GM23338 (cell line): ENCODE results near the gene CCNG1. TPM values are rescaled to one million over a fixed set of nuclear protein-coding genes. Genes with fewer than 3 reads are reported as not detected.
A peak's percentile ranks its signal among the peaks of the same experiment; 100 is the strongest.
"Not testable (repeated sequence)": the region's sequence is repeated elsewhere in the genome, so short reads cannot be mapped to it uniquely, and the experiment has no call there.

ENCODE experiments used
- ATAC-seq: fragments of 200-7000 bp; cut with Tn5 transposase; 3 replicates; pipeline ENCODE4 v1.9.1; 2020
- DNase-seq: peaks from one replicate; pipeline ENCODE4 v3.0.0-alpha.2; 2015; ENCODE audit warnings: low spot score
- H2AFZ ChIP-seq: fragments of 200-600 bp; sonication (generic); 2 replicates; pipeline ENCODE4 v1.8.0; 2016; ENCODE audit warnings: antibody characterized with exemption, mild to moderate bottlenecking, moderate library complexity
- H3F3A ChIP-seq: fragments of 200-600 bp; sonication (generic); replicated peaks from 2 replicates; pipeline ENCODE4 v1.8.0; 2017; ENCODE audit warnings: antibody characterized with exemption, mixed run types, low read depth
- H3K27ac ChIP-seq: fragments of 200-600 bp; sonication (generic); 2 replicates; pipeline ENCODE4 v1.6.1; 2016; ENCODE audit warnings: low read depth
- H3K27me3 ChIP-seq: fragments of 200-600 bp; sonication (generic); 2 replicates; pipeline ENCODE4 v1.8.0; 2016; ENCODE audit warnings: mild to moderate bottlenecking, mixed run types, moderate library complexity; ENCODE audit not compliant: insufficient read depth
- H3K36me3 ChIP-seq: fragments of 200-600 bp; sonication (generic); 2 replicates; pipeline ENCODE4 v1.8.0; 2016; ENCODE audit warnings: mild to moderate bottlenecking; ENCODE audit not compliant: insufficient read depth
- H3K4me1 ChIP-seq: fragments of 200-600 bp; sonication (generic); 2 replicates; pipeline ENCODE4 v1.8.0; 2016; ENCODE audit warnings: mild to moderate bottlenecking, moderate library complexity; ENCODE audit not compliant: insufficient read depth
- H3K4me2 ChIP-seq: fragments of 200-600 bp; sonication (generic); 2 replicates; pipeline ENCODE4 v1.7.1; 2017; ENCODE audit warnings: mixed run types
- H3K4me3 ChIP-seq: fragments of 200-600 bp; sonication (generic); 2 replicates; pipeline ENCODE4 v1.6.1; 2016; ENCODE audit warnings: mixed run types
- H3K79me2 ChIP-seq: fragments of 200-600 bp; sonication (generic); replicated peaks from 2 replicates; pipeline ENCODE4 v1.8.0; 2017; ENCODE audit warnings: mild to moderate bottlenecking; ENCODE audit not compliant: insufficient read depth
- H3K9me2 ChIP-seq: fragments of 200-600 bp; sonication (generic); 2 replicates; pipeline ENCODE4 v1.8.0; 2017; ENCODE audit not compliant: insufficient read depth
- H4K20me1 ChIP-seq: fragments of 200-600 bp; sonication (generic); replicated peaks from 2 replicates; pipeline ENCODE4 v1.8.0; 2017; ENCODE audit warnings: mild to moderate bottlenecking; ENCODE audit not compliant: insufficient read depth
- H3K27ac Mint-ChIP-seq: 2 replicates; pipeline ENCODE4 v1.8.0; 2020; ENCODE audit warnings: inconsistent platforms, mild to moderate bottlenecking, moderate library complexity, mixed read lengths
- H3K27me3 Mint-ChIP-seq: 3 replicates; pipeline ENCODE4 v1.8.0; 2022; ENCODE audit warnings: low read depth, mild to moderate bottlenecking, moderate library complexity, mixed read lengths, inconsistent platforms; ENCODE audit not compliant: insufficient read depth, poor library complexity
- H3K36me3 Mint-ChIP-seq: 3 replicates; pipeline ENCODE4 v1.8.0; 2021; ENCODE audit warnings: low read depth, mild to moderate bottlenecking, inconsistent platforms, moderate library complexity, mixed read lengths
- H3K4me1 Mint-ChIP-seq: 3 replicates; pipeline ENCODE4 v1.8.0; 2020; ENCODE audit warnings: mild to moderate bottlenecking, inconsistent platforms, mixed read lengths
- H3K4me3 Mint-ChIP-seq: 3 replicates; pipeline ENCODE4 v1.8.0; 2021; ENCODE audit warnings: moderate library complexity, mild to moderate bottlenecking, inconsistent platforms, mixed read lengths
- H3K9me3 Mint-ChIP-seq: 3 replicates; pipeline ENCODE4 v1.8.0; 2020; ENCODE audit warnings: moderate library complexity, mild to moderate bottlenecking, inconsistent platforms, mixed read lengths
- EZH2 ChIP-seq: fragments of 200-600 bp; sonication (generic); IDR thresholded peaks from one replicate; pipeline ENCODE4 v1.8.0; 2017; ENCODE audit warnings: antibody characterized with exemption, mild to moderate bottlenecking, low read depth; ENCODE audit not compliant: unreplicated experiment
- JUNB ChIP-seq: IDR thresholded peaks from one replicate; pipeline ENCODE4 v1.6.1; 2016; ENCODE audit warnings: antibody characterized with exemption; ENCODE audit not compliant: unreplicated experiment
- POLR2AphosphoS5 ChIP-seq: IDR thresholded peaks from 2 replicates; pipeline ENCODE4 v1.6.1; 2016; ENCODE audit warnings: antibody characterized with exemption, low read depth
- REST ChIP-seq: IDR thresholded peaks from one replicate; pipeline ENCODE4 v1.6.1; 2018; ENCODE audit warnings: antibody characterized with exemption; ENCODE audit not compliant: unreplicated experiment
- ZNF114 ChIP-seq: fragments of 250-450 bp; sonication (Bioruptor Pico); IDR thresholded peaks from 2 replicates; pipeline ENCODE4 v1.5.0; 2020; ENCODE audit warnings: mild to moderate bottlenecking, moderate library complexity
- ZNF331 ChIP-seq: fragments of 250-450 bp; sonication (Bioruptor Pico); IDR thresholded peaks from 2 replicates; pipeline ENCODE4 v1.5.0; 2020; ENCODE audit warnings: low read depth, mild to moderate bottlenecking, moderate library complexity
- polyA plus RNA-seq: library from polyadenylated mRNA; unstranded; fragments of >200 nt; fragmentation: Nextera tagmentation; extraction: Ambion mirVana; gene quantifications from 2 replicates; pipeline ENCODE4 v1.2.1, GENCODE V29; 2016
- total RNA-seq: library from RNA; depleted of rRNA; stranded (reverse); fragments of >200 nt; shearing (Covaris generic); gene quantifications from 2 replicates; pipeline ENCODE4 v1.2.3, GENCODE V29; 2014
- TF ChIP-seq, protein P1 (sequence below): IDR thresholded peaks from 2 replicates; pipeline ENCODE4 v1.6.1; 2016; ENCODE audit warnings: antibody characterized with exemption

The CCNG1 gene
- total and polyA plus RNA-seq, 2 experiments from 2014 or later, result 431 to 496 TPM

- no peak; the same call in 1 of the 2 replicates for TF ChIP-seq POLR2AphosphoS5
- no peak for TF ChIP-seq REST
- TF ChIP-seq ZNF331, result no peak
Measured at GRCh38 chr5:163448491-163448890, 11.1 kb downstream of the CCNG1 start (continued).

- no peaks in the 10 kb centered on the region for H3K27me3 ChIP-seq
- no peaks in the 10 kb centered on the region for H3K27me3 Mint-ChIP-seq
- no peak for TF ChIP-seq ZNF114 (CRISPR knock-in tag)
- no peaks in the 10 kb centered on the region for H3K4me1 ChIP-seq
- no peak overlapping the region for H3K4me3 ChIP-seq
- H4K20me1 ChIP-seq, result no peaks in the 10 kb centered on the region
- no peaks in the 10 kb centered on the region for H3K9me2 ChIP-seq
- H3K36me3 ChIP-seq, result peaks cover 16% of the 10 kb centered on the region; the same call in 1 of the 2 replicates
- no peaks in the 10 kb centered on the region; the same call in 2 of the 3 replicates for H3K9me3 Mint-ChIP-seq
- H3K4me2 ChIP-seq, result no peak overlapping the region
- H3K4me3 Mint-ChIP-seq, result no peak overlapping the region
- ATAC-seq, result peak; percentile 49
- no peaks in the 10 kb centered on the region for H3K79me2 ChIP-seq
- H3K27ac ChIP-seq, result no peak overlapping the region
- H3F3A ChIP-seq, result no peaks in the 10 kb centered on the region
- no peak for DNase-seq
- H3K36me3 Mint-ChIP-seq, result peaks cover 64% of the 10 kb centered on the region
- H3K27ac Mint-ChIP-seq, result no peak overlapping the region
- no peaks in the 10 kb centered on the region for H3K4me1 Mint-ChIP-seq
- H2AFZ ChIP-seq, result no peak overlapping the region
Measured at GRCh38 chr5:163451489-163451888, 14.1 kb downstream of the CCNG1 start.

GRCh38 chr5:163453705-163454104, 16.3 kb downstream of the CCNG1 start:
- Mint-ChIP-seq H3K4me3 (no peak overlapping the region), H3K27me3 (no peaks in the 10 kb centered on the region), H3K9me3 (no peaks in the 10 kb centered on the region; the same call in 2 of the 3 replicates), H3K36me3 (peaks cover 47% of the 10 kb centered on the region), H3K4me1 (peaks cover 5% of the 10 kb centered on the region), H3K27ac (no peak overlapping the region)
- no peaks in the 10 kb centered on the region for H3K9me2 ChIP-seq
- peaks cover 5% of the 10 kb centered on the region for H3K4me1 ChIP-seq
- H3K36me3 ChIP-seq, result peaks cover 12% of the 10 kb centered on the region; the same call in 1 of the 2 replicates
- TF ChIP-seq, protein P1, sequence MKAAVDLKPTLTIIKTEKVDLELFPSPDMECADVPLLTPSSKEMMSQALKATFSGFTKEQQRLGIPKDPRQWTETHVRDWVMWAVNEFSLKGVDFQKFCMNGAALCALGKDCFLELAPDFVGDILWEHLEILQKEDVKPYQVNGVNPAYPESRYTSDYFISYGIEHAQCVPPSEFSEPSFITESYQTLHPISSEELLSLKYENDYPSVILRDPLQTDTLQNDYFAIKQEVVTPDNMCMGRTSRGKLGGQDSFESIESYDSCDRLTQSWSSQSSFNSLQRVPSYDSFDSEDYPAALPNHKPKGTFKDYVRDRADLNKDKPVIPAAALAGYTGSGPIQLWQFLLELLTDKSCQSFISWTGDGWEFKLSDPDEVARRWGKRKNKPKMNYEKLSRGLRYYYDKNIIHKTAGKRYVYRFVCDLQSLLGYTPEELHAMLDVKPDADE, result no peak
- TF ChIP-seq EZH2, result no peak
- no peak for TF ChIP-seq JUNB
- H3K27ac ChIP-seq, result no peak overlapping the region
- H3K4me3 ChIP-seq, result no peak overlapping the region
- ATAC-seq, result no peak
- DNase-seq, result no peak
- peaks cover 20% of the 10 kb centered on the region for H3K79me2 ChIP-seq
- H3F3A ChIP-seq, result no peaks in the 10 kb centered on the region
- no peaks in the 10 kb centered on the region for H4K20me1 ChIP-seq
- H3K27me3 ChIP-seq, result no peaks in the 10 kb centered on the region
- no peak overlapping the region for H3K4me2 ChIP-seq
- H2AFZ ChIP-seq, result no peak overlapping the region

- H3K27me3 Mint-ChIP-seq, H2AFZ ChIP-seq, H3K9me2 ChIP-seq, H3K4me3 ChIP-seq, H3K9me3 Mint-ChIP-seq, H3K27ac Mint-ChIP-seq, H3K27me3 ChIP-seq, H4K20me1 ChIP-seq, ATAC-seq, H3K4me1 Mint-ChIP-seq, H3K4me1 ChIP-seq, H3K27ac ChIP-seq, H3K4me3 Mint-ChIP-seq, DNase-seq, H3F3A ChIP-seq, H3K4me2 ChIP-seq: not testable (repeated sequence)
- Histone ChIP-seq H3K79me2 (peaks cover 26% of the 10 kb centered on the region), H3K36me3 (peaks cover 12% of the 10 kb centered on the region; the same call in 1 of the 2 replicates)
- peaks cover 38% of the 10 kb centered on the region for H3K36me3 Mint-ChIP-seq
Measured at GRCh38 chr5:163455406-163455805, 18.0 kb downstream of the CCNG1 start.
